Bone marrow (tissue), 2 donors: ENCODE data around the gene SLAMF9.

Experiments used
- DNase-seq, 2 donors: peaks; one replicate each; lab custom pipeline; 2025; lab: John Stamatoyannopoulos, UW

The SLAMF9 gene

DNA sequence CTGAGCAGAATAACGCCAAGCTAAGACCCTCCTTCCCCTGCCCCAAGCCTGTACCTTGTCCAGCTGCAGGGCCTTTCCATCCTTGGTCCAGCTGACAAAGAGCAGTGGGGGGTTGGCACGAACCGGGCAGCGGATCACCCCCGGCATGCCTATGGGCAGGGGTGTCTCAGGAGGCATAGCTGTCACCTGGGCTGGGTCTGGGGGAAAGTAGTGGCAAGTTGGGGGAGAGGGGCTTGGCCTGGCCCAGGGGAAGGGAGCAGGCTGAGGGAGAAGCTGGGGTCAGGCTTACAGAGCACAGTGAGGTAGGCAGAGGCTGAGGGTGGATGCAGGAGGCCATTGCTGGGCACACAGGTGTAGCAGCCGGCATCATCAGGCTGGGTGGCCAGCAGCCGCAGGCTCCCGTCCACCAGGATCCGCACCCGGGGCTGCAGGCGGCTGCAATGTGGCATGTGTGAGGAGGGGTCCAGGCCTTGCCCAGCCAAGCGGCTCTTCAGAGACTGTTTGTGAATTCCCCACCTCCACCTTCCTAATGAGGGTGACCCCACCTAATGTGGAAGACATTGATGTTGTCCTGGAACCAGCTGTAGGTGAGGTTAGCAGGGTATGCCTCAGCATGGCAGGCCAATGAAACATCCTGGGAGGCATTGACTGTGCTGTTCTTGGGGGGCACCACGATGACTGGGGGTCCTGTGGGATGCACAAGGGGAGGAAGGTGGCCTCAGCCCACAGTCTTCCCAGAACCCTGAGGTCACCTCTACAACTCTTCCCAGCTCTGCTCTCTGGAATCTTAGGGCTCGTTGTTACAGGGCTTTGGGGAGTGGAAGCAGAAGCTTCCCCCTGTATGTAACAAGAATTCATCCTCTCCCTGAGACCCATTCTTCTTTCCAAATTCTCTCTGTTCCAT is 19.6 kb downstream of the SLAMF9 start:
- DNase-seq = no peak

DNA sequence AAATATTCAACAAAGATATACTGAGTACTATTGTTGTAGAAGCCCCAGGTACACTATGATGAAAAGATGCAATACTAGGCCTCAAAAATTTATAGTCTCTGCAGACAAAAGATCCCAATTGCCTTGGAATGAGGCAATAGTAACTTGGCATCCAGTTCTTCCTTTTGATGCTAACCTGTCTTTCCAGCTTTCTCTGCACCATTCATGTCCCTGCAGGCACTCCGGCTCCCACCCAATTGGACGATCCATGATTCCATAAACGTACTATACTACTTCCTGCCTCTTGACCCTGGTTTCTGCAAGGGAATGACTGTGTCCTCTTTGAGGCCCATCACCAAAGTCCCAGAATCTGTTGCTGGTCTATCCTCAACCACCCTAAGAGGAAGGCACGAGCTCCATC is 20.7 kb downstream of the SLAMF9 start:
- DNase-seq = no peak

DNA sequence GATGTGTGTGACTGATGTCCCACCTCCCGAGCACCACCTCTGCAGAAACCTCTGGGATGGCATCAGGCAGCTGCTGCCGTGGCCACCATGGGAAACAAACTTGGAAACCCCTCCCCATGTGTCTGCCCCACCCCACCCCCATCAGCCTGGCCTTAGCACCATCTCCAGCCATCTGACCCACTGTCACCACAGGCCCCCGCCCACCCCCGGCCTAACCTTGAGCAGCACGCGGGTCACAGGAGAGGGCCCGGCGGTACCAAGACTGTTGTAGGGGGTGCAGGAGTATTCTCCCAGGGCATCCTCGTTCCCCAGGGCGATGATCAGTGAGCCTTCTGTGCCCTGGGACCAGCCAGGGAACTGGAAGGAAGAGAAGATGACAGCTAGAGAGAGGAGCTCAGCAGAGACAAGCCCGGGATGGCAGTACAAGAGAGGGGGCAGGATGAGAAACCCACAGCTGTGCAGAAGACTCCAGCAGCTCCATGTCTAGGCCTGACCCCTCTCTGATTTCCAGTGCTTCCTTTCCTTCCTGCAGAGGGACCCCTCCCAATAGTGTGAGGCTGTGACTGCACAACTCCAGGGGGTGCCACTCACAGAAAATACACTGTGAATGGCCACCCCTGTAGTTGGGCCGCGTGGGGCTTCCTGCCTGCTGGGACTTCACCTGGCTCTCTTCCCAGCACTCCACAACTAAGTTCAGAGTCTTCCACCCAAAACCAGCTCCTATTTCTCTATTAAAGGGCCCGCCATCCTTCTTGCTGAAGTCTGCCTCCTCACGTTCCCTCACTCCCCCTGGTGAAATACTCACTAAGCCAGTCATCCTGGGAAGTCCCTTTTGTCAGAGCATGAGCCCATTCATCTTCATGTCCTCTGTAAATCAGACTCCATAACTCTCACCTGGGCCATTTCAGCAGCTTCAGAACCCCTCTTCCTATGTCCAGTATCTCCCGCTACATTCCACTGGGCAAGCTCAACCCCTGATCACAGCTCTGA is 21.4 kb downstream of the SLAMF9 start:
- no peak for DNase-seq

DNA sequence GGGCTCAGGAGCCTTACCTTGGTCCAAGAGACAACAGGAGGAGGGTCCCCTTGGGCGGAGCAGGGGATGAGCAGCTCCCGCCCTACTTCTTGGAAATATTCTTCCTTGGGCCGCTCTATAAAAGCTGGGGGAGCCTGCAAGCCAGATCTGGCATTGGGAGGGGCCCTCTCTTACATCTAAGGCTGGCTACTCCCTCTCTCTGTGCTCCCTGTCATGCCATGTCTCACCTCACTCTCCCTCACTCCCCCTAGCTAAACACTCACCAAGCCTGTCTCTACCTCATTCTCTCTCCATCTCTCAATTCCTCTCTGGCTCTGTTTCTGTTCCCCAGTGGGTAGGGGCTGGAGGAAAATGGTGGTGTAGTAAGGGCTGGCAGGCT is 22.3 kb downstream of the SLAMF9 start:
- no peak for DNase-seq

DNA sequence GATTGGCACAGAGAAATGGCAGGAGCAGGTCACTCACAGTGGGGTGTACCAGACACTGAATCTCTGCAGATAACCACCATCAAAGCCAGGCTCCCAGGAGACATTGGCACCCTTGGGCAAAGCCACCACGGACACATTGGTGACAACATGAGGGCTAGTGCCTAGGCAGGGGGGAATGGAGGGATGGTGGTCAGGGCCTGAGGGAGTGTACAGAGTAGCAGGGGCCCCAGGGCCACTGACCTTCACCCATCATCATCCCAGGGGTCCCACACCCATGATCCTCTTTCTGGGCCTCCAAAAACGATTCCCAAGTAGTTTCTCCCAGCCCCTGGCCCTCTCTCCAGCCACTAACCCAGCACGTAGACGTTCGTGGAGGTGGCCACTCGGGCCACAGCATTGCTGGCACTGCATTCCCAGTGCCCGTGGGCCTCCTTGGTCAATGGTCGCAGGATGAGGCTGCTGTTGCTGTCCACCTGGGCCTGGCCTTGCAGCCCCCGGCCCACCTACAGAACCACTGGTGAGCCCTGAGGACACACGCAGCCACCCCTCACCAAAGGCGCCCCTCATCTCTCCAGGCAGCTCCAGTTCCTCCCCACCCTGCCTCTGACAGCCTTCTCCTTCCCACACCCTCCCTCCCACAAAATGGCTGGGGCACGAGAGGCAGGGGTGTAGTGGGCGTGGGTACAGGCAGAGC is 22.8 kb downstream of the SLAMF9 start:
- no peak for DNase-seq

DNA sequence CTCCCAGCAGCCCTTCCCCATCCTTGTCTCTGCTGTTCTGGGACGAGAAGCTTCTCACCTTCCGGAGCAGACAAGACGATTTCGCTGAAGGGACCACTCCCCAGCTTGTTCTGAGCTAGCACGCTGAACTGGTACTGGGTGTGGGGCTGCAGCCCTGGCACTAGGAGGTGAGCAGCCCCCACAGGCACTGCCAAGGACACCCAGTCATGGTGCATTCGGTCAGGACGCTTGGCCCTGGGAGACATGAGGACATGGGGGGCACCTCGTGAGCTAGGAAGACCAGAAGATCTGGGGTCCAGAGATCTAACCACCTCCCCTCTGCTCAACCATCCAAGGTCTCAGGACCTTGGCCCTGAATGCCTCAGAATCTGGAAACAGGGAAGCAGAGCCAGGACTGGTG is 23.4 kb downstream of the SLAMF9 start:
- no peak for DNase-seq

DNA sequence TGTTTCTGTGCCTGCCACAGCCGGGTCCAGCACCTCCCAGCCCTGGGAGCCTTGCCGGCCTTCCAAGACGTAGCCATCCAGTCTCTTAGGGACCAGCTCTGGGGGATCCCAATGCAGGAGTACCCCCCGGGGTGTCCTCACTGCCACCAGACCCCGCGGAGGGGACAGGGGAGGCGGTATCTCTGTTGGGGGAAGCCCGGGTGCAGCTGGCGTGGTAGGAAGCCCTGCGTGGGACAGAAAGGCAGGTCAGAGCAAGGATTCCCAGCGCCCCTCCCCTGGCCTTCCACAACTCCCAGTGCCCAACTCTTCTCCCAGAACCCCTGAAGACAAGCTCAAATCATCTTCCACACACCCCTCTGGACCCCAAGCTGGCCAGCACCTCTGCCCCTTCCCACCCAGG is 23.8 kb downstream of the SLAMF9 start:
- DNase-seq = no peak

DNA sequence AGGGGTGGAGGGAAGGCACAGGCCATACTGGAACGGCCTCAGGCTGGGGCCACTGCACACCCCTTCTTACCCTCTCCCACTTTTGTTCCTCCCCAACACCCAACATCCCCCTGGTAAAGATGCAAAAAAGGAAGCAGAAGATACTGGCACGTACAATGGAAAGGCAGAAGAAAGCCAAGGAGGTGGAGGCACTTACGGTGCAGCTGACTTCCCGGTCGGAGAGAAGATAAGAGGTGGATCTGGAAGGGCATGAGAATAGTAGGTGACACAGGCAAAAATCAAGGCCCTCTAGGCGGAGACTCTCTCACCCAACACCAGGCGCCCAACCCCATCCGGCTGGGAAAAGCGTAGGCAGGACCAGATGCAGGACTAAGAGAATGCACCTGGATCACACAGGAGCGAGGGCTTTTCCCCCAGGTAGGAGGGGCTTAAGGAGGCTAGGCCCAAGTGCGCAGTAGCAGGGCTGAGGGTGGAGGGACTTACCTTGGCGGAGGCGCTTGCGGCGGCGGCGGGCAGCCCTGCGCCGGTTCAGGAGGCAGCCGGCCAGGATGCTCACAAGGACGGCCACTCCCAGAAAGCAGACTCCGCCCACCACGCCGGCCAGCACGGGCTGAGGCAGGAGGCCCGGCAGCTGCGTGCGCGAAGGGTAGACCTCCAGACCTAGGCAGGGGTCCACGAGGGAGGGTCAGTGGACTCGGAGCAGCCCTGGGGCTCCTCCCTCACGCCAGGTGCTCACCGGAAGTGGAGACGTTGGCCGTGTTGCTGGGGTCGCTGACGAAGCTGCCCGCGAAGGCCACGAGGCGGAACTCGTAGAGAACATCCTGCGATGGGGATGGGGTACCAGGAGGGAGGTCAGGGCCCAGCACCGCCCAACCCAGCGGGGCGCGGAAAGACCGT is 24.6 kb downstream of the SLAMF9 start:
- DNase-seq = no peak

DNA sequence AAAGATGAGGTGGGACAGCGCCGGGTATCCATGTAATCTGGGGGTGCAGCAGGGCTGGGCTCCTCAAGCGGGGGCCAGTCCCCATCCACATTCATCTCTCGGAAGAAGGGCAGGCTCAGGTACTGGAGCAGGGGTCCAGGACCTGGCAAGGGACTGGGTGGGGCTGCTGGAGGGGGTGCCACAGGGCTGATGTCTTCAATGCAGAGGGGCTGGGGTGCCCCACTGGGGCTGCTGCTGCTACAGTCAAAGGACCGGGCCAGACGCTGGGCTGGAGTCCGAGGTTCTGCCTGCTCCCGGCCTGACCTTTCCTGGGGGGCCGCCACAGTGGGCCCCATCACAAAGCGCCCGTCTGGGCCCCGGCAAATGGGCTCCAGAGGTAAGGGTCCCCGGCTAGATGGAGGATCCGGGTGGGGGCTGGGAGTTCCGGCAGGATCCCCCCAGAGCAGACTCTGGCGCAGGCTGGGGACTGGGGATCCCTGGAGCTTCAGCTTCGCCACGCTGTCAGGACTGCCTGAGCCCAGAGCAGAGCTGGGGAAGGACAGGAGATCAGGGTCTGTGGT is 25.5 kb downstream of the SLAMF9 start:
- DNase-seq = no peak

DNA sequence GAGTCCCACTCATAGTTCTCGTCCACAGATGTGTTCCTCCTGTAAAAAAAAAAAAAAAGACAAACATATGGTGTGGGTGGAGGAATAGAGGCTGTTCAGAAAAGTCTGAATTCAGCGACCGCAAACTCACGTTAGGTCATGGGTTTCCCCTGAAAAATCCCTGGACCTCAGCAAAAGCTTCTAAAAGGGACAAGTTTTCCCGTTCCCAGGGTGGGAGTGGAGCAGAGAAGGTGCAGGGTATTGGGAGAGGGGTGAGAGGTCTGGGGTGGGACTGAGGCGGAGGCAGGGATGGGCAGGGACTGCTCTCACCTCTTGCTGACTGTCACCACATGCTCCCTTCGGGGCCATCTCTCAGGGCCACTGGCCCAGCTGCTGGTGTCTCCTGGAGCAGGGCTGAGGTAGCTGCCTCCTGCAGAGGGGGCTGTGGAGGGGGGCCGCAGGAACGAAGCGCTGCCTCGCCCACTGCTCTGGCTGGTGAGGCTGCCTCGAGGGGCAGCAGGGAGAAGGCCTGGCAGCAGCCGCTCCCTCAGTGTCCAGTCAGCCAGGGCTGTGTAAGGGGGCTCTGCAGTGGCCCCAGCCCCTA is 26.1 kb downstream of the SLAMF9 start:
- DNase-seq = no peak

DNA sequence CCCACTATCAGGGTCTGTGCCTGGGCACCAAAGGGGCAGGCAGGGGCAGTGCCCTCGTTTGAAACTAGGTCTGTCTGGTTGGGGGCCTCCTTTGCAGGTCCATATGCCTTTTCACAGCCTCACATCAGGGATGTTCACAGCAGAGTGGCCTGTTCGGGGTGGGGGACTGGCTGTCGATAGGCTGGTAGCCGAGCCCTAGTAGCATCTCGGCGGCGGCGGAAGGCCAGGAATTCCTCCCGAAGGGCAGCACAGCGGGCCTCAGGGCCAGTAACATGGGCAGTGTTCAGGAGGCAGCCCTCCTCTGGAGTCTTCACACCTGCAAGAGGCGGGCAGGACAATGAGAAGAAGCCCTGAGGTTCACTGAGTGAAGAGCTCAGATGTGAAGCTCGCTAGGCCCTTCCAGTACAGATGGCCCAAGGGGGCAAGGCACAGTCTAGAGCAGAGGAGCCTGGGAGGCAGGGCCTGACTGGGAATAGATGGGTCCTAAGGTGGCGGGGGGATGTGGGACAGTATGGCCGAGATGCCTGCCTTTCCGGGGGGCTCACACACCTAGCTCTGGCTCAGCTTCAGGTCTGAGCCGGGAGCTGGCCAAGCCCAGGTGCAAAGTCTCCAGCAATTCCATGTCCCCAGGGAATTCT is 26.7 kb downstream of the SLAMF9 start:
- no peak for DNase-seq

DNA sequence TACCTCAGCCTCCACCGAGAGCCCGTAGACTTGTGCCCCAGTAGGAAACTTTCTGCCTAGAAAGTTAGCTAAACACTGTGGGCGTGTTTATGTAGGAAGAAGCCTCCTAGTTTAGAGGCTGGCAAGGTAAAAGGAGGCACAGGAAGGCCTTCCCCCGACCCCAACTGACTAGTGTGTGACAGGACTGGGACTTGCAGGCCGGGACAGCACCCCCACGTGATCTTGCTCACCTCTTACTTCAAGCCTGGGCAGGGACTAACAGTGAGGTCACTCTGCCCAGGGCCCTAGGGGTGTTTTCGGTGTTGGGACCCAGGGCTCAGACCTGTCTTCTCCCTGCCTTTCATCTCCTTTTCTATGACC is 28.3 kb downstream of the SLAMF9 start:
- no peak for DNase-seq

DNA sequence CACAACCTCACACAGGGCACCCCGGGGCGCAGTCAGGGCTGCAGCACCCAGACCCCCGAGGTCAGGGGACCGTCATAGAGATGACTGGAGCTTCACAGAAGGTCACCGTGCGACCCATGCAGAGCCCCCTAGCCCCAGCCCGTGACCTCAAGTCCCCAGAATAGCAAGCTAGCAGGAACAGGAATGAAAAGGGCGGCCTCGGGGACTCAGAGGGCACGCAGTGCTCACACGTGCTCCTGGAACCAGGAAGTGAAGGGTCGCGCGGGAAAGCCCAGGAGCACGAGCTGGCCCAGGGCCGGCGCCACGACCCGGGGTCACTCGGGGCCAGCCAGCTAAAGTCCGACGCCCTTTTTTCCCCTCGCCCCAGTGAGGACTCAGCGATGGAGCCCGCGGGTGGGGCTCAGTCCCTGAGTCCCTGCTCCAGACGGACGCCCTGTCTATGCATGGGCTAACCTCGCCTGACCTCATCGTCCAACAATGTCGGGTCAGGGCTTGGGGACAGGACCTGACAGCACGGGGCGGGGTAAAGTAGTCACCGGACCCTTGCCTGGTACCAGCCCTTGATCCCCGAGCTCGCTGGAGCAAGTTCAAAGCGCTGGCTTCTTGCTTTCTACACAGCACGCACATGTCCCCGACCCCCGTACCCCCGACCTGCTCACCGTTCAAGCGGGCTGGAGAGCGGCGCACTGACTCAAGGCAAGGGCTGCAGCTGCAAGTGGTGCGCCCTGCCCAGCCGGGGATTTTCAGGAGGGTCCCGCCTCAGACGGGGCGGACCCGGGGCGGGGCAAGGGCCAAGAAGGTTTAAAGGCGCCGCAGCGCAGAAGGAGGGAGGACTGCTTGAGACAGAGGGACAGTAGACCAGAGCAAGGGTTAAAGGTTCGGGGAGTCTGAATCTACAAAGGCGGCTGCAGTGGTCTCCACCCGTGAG is 29.0 kb downstream of the SLAMF9 start, which contains the start of gene TAGLN2:
Gene TAGLN2 (minus strand): TSS at position 717 of the 928 bp plus-strand sequence. CDS start 4,998 bp downstream, outside the sequence.
- peak; percentile 82 to 87 for DNase-seq

DNA sequence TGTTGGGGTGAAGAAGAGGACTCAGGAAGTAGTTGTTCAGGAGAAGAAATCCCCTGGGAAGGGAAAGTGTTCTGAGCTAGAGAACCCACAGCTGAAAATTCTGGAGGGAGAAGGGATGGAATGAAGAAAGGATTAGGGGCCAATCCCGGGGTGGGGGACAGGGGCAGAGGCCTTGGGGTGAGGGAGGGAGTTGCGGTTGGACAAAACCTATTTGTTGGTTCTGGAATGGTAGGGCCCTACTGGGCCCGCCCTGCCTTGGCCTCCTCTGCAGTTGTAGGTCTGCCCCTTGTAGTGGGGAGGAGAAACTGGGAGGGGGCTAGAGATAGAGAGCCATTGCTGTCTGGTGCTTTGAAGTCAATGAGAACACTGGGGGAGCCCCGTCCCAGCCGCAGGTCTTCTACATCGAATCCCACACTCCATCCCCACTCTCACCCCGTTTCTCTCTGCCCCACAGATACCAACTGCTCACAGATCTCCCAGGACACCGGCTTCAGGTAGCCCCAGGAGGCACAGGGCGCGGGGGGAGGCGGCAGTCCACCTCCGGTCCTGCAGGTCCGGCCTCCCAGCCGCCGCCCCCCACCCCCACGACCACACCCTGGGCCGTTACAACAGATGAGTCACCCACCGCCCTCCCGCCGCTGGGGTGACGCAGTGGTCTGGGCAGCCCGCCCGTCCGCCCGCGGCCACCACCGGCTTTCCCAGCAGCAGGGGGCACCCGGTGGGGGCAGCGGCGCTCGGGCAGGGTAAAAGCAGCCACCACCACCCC is 29.8 kb downstream of the SLAMF9 start:
- DNase-seq = peak; percentile 12 to 78

DNA sequence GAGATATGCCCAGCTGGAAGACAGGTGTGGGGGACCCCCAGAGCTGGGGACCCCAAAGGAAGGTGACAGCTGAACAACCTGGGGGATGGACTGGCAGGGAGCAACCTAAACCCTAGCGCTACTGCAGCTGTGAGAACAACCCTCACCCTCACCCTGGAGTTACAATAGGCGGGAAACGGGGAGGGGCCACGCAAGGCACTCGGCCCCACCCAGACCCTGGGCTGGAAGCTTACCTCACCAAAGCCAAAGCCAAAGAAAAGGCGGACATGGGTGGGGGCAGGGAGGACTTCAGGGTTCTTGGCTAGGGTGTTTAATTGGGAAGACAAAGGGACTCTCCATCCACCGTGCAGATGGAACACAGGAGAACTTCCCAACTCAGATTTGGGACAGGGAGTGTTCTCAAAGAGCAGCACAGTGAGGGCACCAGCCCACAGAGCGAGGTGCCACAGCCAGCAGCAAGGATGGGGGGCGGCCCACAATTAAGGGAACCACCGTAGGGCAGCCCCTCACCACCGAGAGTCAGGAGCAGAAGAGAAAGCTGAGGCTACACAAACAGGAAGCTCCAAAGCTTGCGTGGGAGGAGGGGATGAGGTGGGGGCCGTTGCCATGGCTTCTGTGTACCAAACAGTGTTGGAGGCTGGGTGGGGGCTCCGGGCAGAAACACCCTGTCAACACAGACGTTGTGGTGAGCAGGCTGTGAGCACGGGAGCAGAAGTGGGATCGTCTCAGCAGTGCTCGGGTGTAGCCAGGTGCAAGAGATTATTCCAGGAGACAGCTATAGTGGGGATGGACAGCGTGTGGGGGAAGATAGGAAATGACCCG is 30.6 kb downstream of the SLAMF9 start:
- peak; percentile 83 to 86 for DNase-seq

DNA sequence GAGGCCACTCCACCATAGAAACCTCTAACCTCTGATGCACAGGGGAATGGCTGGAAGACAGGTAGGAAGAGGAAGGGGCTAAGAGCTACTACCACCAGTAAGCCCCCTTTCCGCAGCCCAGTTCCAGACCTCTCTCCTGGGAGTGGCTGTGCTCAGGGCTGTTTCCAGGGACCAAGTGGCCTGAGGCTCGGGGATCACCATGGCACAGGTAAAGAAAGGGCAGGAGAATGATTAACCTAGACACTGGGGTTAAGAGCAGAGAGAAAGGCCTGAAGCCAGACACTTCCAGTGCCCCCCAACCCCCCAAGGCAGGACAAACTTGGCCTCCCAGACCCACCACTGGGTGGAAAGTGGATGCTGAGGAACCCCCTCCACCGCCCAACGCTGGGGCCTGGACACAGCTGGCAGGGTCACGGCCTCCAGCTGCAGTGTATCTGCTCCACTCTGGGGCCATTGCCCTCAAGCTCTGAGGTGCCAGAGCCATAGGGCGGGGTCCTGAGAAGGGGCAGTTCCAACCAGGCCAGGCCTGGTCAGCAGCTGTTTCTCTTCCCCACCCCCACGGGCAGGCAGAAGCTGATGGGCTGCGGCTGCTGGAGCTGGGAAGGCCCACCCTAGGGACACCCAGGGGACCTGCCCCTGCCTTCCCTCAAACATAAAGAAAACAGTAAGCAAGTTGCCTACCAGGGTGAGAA is 31.4 kb downstream of the SLAMF9 start:
- no peak for DNase-seq
